ENCODE results near the gene PHYKPL.
"Not testable (repeated sequence)": the region's sequence is repeated elsewhere in the genome, so short reads cannot be mapped to it uniquely, and the experiment has no call there.

PHYKPL gene

GRCh38 chr5:178205749-178206047 is 26.9 kb downstream of the PHYKPL start:
- DNase-seq: no peak

GRCh38 chr5:178204935-178205748 is 27.5 kb downstream of the PHYKPL start:
- peak; percentile 54 for DNase-seq

GRCh38 chr5:178204182-178204934 is 28.2 kb downstream of the PHYKPL start, which contains the start of gene HNRNPAB:
HNRNPAB (plus strand) TSS chr5:178204533; CDS start chr5:178204838, 305 bp downstream.
- DNase-seq: peak; percentile 83

- DNase-seq: no peak
These were observed 28.9 kb downstream of the PHYKPL start for GRCh38 chr5:178203670-178204181.

- DNase-seq: no peak
These were observed 30.1 kb downstream of the PHYKPL start for GRCh38 chr5:178202541-178202940.

GRCh38 chr5:178201927-178202235 is 30.7 kb downstream of the PHYKPL start:
- no peak for DNase-seq

GRCh38 chr5:178201221-178201926 is 31.2 kb downstream of the PHYKPL start:
- DNase-seq: no peak

- no peak for DNase-seq
These were observed 32.8 kb downstream of the PHYKPL start for GRCh38 chr5:178199581-178200434.

GRCh38 chr5:178198706-178199105 is 33.9 kb downstream of the PHYKPL start:
- no peak for DNase-seq

- not testable (repeated sequence) for DNase-seq
These were observed 34.5 kb downstream of the PHYKPL start for GRCh38 chr5:178198151-178198550.

GRCh38 chr5:178196986-178197385 is 35.6 kb downstream of the PHYKPL start:
- no peak for DNase-seq

GRCh38 chr5:178196281-178196812 is 36.3 kb downstream of the PHYKPL start:
- no peak for DNase-seq

- no peak for DNase-seq
These were observed 38.6 kb downstream of the PHYKPL start for GRCh38 chr5:178194026-178194425.

- no peak for DNase-seq
These were observed 39.3 kb downstream of the PHYKPL start for GRCh38 chr5:178193251-178193809.

GRCh38 chr5:178192787-178193186 is 39.8 kb downstream of the PHYKPL start:
- DNase-seq: no peak

GRCh38 chr5:178192244-178192643 is 40.4 kb downstream of the PHYKPL start:
- no peak for DNase-seq

- no peak for DNase-seq
These were observed 40.9 kb downstream of the PHYKPL start for GRCh38 chr5:178191661-178192060.

GRCh38 chr5:178189433-178189832 is 43.2 kb downstream of the PHYKPL start:
- DNase-seq: no peak

GRCh38 chr5:178187014-178187413 is 45.6 kb downstream of the PHYKPL start, which contains the start of gene GMCL2:
GMCL2 (minus strand) TSS chr5:178187371; CDS start chr5:178187299, 72 bp downstream.
- no peak for DNase-seq

- no peak for DNase-seq
These were observed 46.2 kb downstream of the PHYKPL start for GRCh38 chr5:178186427-178186826.

- no peak for DNase-seq
These were observed 50.3 kb downstream of the PHYKPL start for GRCh38 chr5:178182158-178182876.

Measured in NCI-H1048 (cell line).